ENCODE results near the gene TEX36.

DNA sequence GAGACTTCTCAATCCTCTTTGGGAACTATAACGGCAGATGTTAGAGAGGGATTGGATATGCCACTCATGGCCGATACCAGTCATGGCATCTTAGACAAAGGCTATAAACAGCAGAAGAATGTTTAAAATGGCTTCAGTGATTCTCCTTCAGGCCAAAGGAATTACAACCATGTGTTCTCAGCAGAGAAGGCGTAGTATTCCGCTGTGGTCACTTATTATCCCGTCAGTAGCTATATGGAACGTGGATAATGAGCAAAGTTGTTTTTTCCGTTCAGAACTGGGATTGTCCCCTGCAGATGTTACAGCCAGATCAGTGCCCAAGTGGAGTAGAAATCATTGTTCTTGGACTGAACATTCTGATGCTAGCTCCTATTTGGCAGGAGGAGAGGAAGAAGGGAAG is 43.1 kb downstream of the TEX36 start:
- TF ChIP-seq POLR2A (IDR thresholded peaks at IDR 0.05) = no peak
- TF ChIP-seq, protein P1, sequence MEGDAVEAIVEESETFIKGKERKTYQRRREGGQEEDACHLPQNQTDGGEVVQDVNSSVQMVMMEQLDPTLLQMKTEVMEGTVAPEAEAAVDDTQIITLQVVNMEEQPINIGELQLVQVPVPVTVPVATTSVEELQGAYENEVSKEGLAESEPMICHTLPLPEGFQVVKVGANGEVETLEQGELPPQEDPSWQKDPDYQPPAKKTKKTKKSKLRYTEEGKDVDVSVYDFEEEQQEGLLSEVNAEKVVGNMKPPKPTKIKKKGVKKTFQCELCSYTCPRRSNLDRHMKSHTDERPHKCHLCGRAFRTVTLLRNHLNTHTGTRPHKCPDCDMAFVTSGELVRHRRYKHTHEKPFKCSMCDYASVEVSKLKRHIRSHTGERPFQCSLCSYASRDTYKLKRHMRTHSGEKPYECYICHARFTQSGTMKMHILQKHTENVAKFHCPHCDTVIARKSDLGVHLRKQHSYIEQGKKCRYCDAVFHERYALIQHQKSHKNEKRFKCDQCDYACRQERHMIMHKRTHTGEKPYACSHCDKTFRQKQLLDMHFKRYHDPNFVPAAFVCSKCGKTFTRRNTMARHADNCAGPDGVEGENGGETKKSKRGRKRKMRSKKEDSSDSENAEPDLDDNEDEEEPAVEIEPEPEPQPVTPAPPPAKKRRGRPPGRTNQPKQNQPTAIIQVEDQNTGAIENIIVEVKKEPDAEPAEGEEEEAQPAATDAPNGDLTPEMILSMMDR (IDR thresholded peaks at IDR 0.05) = no peak

Measured in thyroid gland (tissue), 4 donors.